A549 treated with AZD9567 at 1 μM for 4 hours (cell line): ENCODE data around the gene ETFA. TPM values are rescaled to one million over a fixed set of nuclear protein-coding genes. Genes with fewer than 3 reads are reported as not detected.

Experiments
- total RNA-seq: library from RNA; stranded (reverse); fragments of 200-300 nt; extraction: Qiagen RNA extraction; gene quantifications from 5 replicates; pipeline ENCODE4 v1.2.3, GENCODE V29; 2022; ENCODE audit not compliant: insufficient read depth

ETFA gene
- 250 to 271 TPM (median 262 TPM) in 5 replicates for total RNA-seq

GRCh38 chr15:76311100-76311953 lies at the start of gene ETFA:
ETFA (minus strand) TSS chr15:76311469; CDS start chr15:76311388, 81 bp downstream.

GRCh38 chr15:76336254-76337058 lies 25.2 kb upstream of the ETFA start, which contains the start of gene ISL2:
ISL2 (plus strand) TSS chr15:76336773; CDS start chr15:76336884, 111 bp downstream.

Other genes starting within 250 kb of the ETFA start
- 1.9 to 4.1 TPM (median 3.7 TPM) in 5 replicates for gene ISL2, start 25.3 kb upstream of the ETFA start, total RNA-seq